ENCODE results near the gene PBX3.

The PBX3 gene

DNA sequence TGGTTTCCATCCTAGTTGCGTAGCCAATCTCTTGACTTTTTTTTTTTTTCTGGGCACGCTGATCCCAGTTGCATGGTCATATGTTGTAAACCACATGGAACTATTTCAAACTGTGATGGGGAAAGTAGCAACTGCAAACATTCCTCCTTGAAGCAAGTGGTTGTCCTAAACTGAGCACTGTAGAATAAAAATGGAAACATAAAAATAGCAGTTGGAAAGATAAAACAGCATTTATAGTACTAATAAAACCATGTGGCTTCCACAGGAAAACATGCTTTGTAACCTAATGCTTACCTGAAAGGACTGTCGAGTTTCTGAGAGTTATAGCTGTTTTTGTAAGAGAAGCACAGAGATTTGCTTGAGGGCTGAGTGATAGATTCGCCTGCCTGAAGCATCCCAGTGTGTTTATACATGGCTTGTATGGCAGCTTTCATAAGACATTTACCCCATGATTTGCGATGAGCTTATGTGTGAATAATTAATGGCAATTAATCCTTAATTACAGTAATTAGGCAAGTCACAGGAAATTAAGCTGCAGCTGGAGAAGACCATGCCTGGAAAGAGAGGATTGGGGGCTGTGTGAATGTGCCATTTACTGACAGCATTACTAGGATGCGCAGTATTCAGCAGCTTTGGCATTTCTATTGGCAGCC lies 136.5 kb downstream of the PBX3 start:
- DNase-seq, result no peak

- no peak for DNase-seq
Observed at GRCh38 chr9:125884218-125884595, 137.0 kb downstream of the PBX3 start.

- no peak for DNase-seq
Observed at GRCh38 chr9:125885405-125886034, 138.3 kb downstream of the PBX3 start.

DNA sequence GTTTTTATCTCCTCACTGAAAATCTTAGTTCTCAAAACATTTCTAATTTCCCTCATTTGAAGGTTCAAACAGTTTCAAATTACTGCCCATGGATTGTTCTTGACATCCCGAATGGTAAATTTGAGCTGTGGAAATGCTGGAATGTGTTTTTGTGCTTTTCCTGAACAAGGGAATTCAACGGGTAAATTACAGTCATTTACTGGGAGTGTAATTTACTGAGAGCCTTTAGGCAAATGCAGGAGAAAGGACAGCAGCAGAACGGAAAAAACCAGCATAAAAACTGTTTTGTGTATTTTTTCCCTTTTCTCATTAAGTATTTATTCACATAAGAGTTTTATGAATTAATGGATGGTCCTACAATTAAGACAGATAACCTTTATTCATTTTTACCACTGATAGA lies 139.2 kb downstream of the PBX3 start:
- no peak for DNase-seq

GRCh38 chr9:125887172-125887571 lies 140.0 kb downstream of the PBX3 start:
- no peak for DNase-seq

GRCh38 chr9:125888211-125888610 lies 141.0 kb downstream of the PBX3 start:
- no peak for DNase-seq

DNA sequence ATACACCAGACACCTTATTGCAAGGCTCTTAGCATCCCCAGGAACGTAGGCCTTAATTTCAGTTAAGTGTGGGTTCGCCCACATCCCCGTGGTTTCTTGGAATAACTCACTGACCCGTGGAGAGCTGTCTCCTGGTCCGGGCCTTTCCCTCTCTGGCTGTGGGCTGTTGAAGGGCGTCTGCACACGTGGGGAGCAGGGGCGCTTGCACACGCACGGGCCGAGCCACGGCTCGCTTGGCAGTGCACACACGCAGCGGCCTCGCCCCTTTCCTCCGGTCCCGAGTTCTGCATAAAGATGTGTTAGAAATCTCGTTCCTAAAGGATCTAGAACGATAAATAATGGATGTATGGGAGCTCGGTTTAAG lies 141.9 kb downstream of the PBX3 start:
- DNase-seq, result peak; percentile 3

DNA sequence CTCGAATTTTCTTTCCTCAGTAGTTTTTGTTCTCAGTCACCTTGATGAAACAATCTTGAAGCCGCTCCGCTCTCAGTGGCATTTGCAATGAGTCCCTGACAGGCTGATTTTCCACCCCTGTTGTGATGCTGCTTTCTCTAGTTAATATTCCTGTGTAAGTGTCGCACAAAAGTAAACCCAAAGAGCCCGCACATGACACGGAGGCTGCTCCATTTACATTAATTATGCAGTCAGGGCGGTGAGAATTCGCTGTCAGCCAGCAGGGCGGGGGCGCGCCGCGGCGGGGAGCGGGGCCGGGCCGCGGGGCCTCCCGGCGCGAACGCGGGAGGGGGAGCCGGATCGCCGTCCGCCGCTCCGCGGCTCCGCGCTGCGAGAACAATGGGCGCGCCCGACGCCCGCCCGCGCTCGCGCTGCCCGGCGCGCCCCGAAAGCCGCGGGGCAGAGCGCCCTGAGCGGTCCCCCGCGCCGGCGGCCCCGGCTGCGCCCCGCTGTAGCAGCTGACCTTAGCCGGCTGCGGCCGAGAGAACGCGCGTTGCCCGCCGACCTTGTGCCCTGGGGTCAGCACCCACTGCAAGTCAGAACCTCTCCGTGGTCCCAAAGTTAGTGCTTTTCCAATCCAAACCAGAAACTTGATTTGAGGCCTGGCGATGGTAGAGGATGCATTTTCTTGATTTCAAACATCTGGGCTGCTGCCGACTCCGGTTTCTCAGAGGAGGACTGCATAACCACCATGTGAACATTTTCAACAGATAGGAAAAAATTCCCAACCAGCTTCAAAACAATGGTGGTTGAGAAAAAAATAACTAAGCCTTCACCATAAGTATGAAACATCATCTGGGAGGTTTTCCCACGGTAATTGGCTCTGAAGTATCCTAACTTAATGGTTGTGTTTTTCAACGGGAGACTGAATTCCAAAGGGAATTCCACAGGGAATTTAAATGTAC lies 142.6 kb downstream of the PBX3 start:
- peak; percentile 34 for DNase-seq

GRCh38 chr9:125890826-125891225 lies 143.7 kb downstream of the PBX3 start:
- no peak for DNase-seq

GRCh38 chr9:125893277-125893676 lies 146.1 kb downstream of the PBX3 start:
- DNase-seq, result no peak

DNA sequence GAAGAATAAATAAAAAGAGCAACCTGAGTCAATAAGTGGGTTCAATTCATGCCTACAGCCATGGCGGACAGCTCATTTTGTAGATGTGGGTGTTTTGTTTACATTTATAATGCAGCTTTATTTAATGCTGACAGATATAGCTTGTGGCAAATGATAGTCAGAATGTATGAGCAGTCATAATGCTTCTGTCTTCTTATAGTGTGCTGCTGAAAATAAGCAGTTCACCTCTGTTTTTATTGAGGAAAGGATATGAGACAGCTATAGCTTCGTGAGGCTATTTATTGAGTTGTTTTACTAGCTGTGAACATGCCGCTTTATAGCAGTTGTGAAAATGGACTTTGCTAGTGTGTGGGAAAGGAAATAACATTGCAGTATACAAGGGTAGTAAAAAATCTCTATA lies 147.4 kb downstream of the PBX3 start:
- no peak for DNase-seq

DNA sequence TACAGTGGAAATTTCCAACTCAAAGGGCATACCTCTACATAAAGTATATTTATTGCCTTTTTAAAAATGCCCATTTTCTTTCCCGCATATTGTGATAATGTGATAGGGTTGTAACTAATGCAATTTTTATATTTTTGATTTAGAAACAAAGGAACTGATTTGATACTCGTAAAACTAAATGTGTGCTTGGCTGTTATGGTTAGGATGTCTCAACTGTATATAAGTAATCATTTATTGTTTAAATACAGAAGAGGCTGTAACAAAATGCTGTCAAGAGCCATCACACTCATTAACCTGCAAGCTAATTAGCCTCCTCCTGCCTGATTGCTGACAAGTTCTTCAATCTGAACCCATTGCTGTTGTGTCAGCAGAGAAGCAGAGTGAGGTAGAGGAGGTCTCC lies 149.2 kb downstream of the PBX3 start:
- no peak for DNase-seq

DNA sequence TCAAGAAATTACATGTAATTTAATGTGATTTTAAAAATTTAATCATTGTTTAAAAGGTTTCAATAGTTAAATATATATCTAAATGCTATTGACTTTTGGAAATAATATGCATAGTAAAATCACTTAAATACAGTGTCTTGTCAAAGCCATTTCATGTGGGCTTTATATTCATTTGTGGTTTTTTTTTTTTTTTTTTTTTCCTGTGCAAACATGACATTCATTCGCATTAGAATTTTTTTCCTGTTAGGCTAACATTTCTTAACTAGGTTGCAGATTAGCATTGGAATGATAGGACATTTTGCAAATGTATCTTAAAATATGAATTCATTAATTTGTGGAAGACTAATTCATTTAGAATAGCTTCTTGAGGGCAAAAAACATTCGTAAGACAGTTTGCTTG lies 149.8 kb downstream of the PBX3 start:
- no peak for DNase-seq

- DNase-seq, result no peak
Observed at GRCh38 chr9:125897481-125897880, 150.3 kb downstream of the PBX3 start.

DNA sequence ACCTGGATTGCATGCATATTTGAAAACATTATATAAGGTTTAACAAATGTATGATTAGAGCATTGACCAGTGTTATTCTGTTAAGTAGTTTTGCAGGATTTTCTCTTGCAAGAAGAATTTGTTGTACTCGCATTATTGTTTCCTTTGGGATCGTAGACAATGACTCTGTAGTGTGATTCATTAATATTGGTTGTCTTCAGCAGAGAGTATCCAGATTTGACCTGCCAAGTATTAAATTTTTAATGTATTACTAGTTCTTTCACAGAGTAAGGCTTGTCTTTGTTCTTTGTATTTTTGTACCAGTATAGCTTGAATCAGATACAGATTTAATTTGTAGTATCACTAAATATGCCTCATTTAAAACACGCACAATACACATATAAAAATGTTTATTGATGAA lies 155.0 kb downstream of the PBX3 start:
- DNase-seq, result no peak

DNA sequence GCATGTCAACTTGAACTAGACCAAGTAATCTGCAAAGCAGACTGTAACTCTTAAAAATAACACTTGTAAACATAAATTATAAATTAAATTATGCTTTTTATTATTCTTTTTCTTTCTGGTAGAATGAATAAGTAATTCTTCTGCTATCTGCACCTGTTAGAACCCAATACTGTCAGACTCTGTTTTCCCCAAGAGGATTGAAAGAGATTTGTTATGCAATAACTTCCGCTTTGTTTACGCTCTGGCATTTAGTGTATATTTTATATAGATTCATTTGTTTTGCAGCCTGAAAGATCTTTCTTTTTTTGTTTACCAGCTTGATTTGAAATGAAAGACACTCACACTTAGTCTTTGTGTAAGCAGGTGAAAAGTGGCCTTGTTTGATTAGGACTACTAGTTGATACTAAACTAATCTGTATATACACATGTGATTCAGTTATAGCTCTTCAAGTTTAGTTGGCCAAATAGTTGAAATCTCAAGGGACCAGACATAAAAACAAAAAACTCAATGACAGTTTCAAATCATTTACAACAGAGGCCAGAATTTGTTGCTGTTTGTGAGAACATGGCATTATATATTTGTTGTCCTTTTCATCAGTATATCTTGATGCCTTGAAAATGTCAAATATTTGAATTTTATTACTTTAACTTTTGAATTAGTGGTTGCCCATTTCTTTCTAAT lies 155.8 kb downstream of the PBX3 start:
- DNase-seq, result no peak

GRCh38 chr9:125904155-125904851 lies 157.1 kb downstream of the PBX3 start:
- no peak for DNase-seq

DNA sequence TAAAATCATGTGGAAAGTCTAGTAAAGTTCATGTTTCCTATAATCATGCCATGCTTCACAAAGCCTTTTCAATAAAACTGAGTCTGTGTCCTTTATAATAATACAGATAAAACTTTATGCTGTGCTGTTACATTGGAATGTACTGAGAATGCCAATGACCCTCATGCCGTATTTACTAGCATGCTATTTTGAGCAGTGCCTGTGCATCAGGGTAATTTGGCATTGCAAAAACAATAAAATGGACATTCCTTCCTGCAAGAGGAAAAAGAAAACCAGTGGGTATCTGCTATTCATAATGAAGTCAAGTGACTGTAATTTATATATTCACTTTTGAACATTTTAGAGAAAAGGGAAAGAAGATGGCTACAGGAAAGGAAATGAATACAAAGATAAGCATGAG lies 159.0 kb downstream of the PBX3 start:
- no peak for DNase-seq

- DNase-seq, result no peak
Observed at GRCh38 chr9:125906893-125907292, 159.7 kb downstream of the PBX3 start.

- no peak for DNase-seq
Observed at GRCh38 chr9:125908136-125908535, 161.0 kb downstream of the PBX3 start.

- DNase-seq, result no peak
Observed at GRCh38 chr9:125908966-125909365, 161.8 kb downstream of the PBX3 start.

GRCh38 chr9:125909459-125909858 lies 162.3 kb downstream of the PBX3 start:
- no peak for DNase-seq

- no peak for DNase-seq
Observed at GRCh38 chr9:125910286-125910685, 163.1 kb downstream of the PBX3 start.

All from activated naive CD4-positive, alpha-beta T cell treated with Interleukin-2 at 50 U/mL for 16 hours (primary cell).